Activated CD8-positive, alpha-beta memory T cell treated with anti-CD3 and anti-CD28 coated beads for 36 hours (primary cell): ENCODE measurements around the gene KRTAP4-5. TPM values are rescaled to one million over a fixed set of nuclear protein-coding genes. Genes with fewer than 3 reads are reported as not detected.
"Not testable (repeated sequence)": the region's sequence is repeated elsewhere in the genome, so short reads cannot be mapped to it uniquely, and the experiment has no call there.

Experiments used
- CTCF ChIA-PET: fragments of 350-600 bp; sonication (Branson Sonifier 250); formaldehyde crosslinking; loops from one replicate; lab custom pipeline; 2021; ENCODE audit warnings: antibody characterized with exemption; lab: Charles Lee
- POLR2A ChIA-PET: fragments of 350-600 bp; sonication (Branson Sonifier 250); formaldehyde crosslinking; loops from one replicate; lab custom pipeline; 2021; ENCODE audit warnings: antibody characterized with exemption; lab: Charles Lee
- total RNA-seq, 2 experiments: library from RNA; stranded (reverse); gene quantifications; one replicate each; pipeline ENCODE4 v1.2.3, GENCODE V29; 2021

KRTAP4-5 gene
- total RNA-seq, 2 experiments from 2014 or later = not detected

DNA sequence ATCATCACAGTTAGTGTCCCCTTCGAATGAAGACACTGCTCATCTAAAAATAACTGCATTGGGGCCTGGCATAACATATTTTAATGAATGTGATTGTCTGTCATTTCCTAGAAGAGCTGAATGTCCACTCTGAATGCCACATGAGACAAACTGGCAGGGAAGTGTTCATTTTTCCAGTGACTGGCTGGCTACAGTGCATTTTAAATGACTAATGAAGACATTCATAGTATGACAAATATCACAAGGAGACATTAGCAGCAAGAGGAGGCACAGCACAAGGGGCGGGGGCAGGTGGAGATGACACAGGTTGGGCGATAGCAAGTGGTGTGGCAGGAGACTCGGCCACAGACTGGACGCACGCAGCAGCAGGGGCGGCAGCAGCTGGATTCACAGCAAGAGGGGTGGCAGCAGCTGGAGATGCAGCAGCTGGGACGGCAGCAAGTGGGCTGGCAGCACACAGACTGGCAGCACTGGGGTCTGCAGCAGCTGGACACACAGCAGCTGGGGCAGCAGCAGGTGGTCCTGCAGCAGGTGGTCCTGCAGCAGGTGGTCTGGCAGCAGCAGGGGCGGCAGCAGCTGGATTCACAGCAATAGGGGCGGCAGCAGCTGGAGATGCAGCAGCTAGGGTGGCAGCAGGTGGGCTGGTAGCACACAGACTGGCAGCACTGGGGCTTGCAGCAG lies 514 bp downstream of the KRTAP4-5 start:
- CTCF ChIA-PET, POLR2A ChIA-PET: not testable (repeated sequence)

DNA sequence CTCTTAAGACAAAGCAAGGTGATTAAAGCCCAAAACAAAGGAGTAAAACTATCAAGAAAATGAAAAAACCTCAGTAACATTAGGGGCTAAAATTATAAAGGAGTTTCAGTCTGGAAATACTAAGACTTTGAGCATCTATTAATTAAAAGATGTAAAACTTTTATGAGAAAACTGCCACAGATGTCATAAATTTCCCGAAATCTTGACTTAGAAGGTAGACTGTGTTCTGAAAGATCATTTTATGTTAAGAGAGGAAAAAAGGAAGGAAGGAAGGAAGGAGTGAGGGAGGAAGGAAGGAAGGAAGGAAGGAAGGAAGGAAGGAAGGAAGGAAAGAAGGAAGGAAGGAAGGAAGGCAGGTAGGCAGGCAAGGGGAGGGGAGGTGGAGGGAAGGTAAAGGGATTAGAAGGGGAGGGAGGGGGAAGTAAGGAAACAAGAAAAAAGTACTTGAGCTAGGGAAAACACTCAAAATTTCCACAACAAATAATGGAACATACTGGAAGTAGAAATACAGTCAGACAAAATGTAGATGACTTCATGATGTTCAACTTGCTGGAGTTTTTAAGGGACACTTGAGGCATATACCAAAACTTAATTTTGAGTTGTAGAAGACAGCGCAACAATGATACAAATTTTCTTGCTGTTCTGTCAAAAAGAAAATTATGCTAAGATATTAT lies 2.0 kb downstream of the KRTAP4-5 start:
- ChIA-PET POLR2A (no interaction called here), CTCF (no interaction called here)

DNA sequence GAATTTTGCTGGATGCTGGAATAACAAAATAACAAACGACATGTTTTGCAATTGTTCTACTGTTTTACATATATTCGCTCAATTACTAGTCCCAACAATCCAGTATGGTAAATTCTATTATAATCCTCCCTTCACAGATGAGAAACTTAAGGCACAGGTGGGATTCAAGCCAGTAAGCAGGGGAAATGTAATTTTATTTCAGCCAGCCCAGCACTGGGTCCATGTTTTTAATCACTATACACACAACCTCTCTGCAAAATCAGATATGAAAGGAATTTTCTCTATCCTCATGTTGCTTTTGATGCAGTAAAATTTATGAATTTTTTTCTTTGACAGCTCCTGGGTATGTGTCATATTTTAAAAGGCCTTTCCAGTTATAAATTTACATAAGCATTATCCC lies 4.4 kb downstream of the KRTAP4-5 start:
- CTCF ChIA-PET = no interaction called here
- POLR2A ChIA-PET = no interaction called here

DNA sequence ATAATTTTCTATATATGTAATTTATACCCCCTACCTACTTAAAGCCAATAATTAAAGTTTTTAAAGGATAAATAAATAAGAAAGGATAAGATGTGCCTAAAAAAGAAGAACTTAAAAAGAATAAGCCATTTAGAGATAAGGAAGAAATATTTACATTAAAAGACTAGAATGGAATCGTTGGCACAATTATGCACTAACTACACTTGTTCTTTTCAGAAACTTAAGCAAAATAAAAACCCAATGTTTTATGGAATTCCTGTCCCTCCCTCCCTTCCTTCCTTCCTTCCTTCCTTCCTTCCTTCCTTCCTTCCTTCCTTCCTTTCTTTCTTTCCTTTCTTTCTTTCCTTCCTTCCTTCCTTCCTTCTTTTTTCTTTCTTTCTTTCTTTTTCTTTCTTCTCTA lies 4.8 kb downstream of the KRTAP4-5 start:
- POLR2A ChIA-PET = no interaction called here
- CTCF ChIA-PET = no interaction called here

DNA sequence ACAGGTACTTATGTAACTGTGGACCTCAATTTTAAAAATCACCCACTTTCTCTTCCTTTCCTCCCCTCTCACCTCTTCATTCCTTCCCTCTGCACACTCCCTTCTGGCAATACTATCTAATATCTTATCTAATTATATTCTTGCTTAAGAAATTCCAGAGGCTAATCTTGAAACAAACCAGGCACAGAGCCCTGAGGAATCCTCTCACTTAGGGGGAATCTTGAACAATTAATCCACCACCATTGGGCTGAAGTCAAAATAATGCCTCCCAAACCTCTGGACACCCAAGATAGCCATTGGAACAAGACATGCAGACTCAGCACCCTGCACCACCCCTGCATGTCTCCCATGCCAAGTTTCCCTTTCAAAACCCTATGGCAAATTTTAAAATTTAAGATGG lies 8.3 kb downstream of the KRTAP4-5 start:
- POLR2A ChIA-PET = no interaction called here
- CTCF ChIA-PET = no interaction called here

DNA sequence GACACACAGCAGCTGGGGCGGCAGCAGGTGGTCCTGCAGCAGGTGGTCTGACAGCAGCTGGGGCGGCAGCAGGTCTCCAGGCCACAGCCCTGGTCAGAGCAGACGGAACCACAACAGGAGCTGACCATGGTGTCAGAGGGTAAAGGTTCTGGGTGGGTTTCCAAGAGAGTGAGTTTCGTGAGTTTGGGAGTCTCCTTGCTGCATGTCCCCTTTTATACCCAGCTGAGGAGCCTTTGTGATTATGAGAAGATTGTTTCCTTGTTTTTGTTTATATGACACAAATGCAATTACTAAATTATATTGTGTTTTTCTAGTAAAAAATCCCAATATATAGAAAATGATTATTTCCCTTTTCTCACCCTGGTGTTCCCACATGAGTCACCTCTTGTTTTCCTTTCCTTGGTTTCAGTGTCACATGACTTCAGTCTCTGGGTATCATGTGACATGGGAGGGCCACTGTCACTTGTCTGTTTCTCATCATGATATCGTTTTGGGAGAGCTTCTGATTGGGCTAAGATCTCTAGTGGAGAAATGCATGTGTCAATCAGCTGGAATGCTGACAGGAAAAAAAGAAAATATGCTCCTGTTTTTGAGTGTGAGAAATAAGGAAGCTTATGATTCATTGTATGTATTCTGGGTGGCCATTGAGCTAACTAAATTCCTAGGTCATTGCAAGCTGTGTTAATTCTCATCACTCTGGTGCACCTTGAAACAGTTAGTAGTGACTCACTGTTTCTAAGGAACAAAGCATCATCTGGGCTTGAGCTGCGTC lies 9.1 kb downstream of the KRTAP4-5 start, which contains the start of gene KRTAP4-6:
KRTAP4-6 (minus strand) TSS at position 185 of the 772 bp plus-strand sequence; CDS start at position 128, 57 bp downstream.
- ChIA-PET CTCF (no interaction called here), POLR2A (no interaction called here)

DNA sequence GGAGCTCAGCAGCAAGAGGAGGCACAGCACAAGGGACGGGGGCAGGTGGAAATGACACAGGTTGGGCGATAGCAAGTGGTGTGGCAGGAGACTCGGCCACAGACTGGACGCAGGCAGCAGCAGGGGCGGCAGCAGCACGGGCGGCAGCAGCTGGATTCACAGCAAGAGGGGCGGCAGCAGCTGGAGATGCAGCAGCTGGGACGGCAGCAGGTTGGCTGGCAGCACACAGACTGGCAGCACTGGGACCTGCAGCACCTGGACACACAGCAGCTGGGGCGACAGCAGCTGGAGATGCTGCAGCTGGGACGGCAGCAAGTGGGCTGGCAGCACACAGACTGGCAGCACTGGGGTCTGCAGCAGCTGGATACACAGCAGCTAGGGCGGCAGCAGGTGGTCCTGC lies 9.8 kb downstream of the KRTAP4-5 start:
- CTCF ChIA-PET, POLR2A ChIA-PET: not testable (repeated sequence)

DNA sequence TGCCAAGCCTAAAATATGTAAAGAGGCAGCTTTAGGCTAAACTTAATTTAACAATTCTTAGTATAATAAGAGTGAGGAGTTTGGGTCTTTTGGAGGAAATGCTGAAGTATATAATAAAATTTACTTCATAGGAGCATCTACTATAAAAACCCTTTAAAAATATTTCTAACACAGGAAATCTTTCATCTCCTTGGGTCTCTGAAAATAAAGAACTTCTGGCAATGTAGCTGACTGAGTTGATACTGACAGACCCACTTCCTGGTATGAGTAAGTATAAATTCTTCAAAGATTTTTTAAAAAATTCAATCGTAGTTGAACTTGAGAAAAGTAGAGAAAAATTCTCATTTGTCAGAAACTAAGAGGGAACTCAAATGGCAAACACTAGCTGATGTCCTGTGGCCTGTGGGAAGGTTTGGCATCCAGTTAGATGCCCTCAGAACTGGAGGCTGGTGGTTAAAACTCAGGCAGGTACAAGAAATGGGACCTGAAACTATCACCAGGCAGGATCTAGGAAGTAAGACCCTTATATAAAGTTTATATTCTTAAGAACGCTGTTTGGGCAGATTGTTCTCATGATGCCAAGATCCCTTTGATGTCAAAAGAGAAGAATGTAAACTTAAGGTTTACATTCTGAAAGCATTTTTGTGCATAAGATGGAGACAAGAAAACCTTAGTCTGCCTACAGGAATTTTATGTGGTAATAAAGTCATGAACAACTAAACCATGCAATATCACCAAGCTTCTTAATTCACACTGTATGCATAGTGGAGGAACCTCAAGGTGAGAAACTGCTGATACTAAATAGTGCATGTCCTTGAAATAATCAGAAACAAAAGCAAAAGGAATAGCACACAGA lies 15.5 kb downstream of the KRTAP4-5 start:
- CTCF ChIA-PET = no interaction called here
- POLR2A ChIA-PET = no interaction called here

DNA sequence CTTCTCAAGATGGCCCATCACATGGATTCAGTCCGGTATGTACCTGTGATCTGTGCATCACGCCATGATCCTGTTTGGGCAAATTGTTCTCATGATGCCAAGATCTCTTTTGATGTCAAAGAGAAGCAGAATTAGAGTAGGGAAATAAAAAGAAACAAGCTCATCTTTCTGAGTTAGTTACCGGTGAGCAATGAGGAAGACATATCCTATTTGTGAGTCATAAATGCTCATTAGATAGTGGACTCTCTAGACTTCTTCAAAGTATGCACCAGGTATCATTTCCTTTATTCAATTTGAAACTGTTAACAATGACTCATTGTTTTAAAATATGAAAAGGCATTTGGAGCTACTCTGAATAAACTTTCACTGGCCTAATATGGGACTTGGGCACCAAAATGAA lies 17.6 kb downstream of the KRTAP4-5 start:
- ChIA-PET POLR2A (no interaction called here), CTCF (no interaction called here)

DNA sequence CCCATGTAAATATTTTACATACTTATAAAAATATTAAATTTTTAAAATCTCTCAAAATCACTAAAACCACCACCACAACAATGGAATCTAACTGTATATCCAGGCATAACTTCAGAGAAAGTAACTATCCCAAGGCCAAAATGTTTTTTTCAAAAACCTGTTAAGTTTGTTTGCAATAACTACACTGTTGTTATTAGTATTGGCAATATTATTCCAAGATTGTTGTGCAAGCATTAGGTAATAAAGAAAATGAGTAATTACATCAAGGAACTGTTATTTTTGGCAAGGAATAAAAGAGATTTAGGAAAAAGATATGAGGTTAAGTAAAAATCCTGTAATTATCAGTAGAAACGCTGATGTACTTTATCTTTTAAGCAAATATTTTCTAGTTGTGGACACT lies 22.3 kb downstream of the KRTAP4-5 start:
- POLR2A ChIA-PET = no interaction called here
- CTCF ChIA-PET = no interaction called here

DNA sequence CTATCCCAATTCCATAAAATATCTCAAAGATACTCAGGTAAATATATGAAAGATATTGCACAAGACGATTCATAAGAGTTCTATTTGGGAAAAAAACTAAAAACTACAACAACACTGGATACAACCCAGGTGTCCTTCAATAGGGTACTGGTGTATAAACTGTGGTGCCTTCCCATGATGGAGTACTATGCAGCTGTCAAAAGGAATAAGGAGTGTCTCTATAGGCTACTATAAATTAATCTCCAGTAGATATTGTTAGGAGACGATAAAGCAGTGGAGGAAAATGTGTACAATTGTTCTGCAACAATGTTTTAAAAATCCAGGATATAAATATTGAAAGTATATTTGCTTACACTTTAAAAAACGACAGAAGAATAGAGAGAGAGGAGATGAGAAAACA lies 23.2 kb downstream of the KRTAP4-5 start:
- ChIA-PET POLR2A (no interaction called here), CTCF (no interaction called here)

DNA sequence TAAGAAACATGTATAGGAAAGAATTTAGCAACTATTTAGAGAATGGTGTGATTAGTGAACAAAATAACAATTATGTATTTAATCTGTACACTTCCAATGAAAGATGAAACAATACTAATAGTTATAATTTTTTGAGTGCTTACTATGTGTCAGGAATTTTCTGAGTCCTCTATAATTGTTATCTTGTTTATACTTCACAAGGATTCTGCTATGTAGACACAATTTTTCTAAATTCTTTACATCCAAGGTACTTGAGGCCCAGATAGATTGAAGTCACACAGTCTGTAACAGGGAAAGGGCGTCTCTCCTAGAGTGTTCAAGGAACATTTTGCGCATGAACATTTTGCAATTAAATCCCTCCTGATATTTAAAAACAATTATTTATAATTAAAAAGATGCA lies 24.6 kb downstream of the KRTAP4-5 start:
- POLR2A ChIA-PET = no interaction called here
- CTCF ChIA-PET = no interaction called here

DNA sequence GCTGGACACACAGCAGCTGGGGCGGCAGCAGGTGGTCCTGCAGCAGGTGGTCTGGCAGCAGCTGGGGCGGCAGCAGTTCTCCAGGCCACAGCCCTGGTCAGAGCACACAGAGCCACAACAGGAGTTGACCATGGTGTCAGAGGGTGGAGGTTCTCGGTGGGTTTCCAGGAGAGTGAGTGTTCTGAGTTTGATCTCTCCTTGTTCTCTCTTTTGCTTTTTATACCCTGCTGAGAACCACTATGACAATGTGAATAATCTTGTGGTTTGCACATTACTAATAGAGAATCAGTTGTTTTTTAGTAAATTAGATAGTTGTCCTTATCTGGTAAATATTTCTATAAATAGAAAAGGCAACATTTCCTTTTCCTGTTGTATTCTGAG lies 25.6 kb downstream of the KRTAP4-5 start, which contains the start of gene KRTAP4-12:
KRTAP4-12 (minus strand) TSS at position 192 of the 381 bp plus-strand sequence; CDS start at position 132, 60 bp downstream.
- POLR2A ChIA-PET, CTCF ChIA-PET: not testable (repeated sequence)

DNA sequence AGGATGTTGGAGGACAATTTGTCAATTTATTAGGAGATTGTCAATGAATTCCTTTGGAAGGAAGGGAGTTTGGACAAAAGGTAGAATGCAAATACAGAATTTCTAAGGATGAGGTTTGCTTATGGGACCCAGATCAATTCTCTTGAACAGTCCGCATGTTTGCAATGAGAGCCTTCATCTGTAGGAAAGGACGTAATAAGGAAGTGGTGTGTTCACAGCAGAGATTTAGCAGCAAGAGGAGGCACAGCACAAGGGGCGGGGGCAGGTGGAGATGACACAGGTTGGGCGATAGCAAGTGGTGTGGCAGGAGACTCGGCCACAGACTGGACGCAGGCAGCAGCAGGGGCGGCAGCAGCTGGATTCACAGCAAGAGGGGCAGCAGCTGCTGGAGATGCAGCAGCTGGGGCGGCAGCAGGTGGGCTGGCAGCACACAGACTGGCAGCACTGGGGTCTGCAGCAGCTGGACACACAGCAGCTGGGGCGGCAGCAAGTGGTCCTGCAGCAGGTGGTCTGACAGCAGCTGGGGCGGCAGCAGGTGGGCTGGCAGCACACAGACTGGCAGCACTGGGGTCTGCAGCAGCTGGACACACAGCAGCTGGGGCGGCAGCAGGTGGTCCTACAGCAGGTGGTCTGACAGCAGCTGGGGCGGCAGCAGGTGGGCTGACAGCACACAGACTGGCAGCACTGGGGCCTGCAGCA lies 26.2 kb downstream of the KRTAP4-5 start:
- POLR2A ChIA-PET, CTCF ChIA-PET: not testable (repeated sequence)

DNA sequence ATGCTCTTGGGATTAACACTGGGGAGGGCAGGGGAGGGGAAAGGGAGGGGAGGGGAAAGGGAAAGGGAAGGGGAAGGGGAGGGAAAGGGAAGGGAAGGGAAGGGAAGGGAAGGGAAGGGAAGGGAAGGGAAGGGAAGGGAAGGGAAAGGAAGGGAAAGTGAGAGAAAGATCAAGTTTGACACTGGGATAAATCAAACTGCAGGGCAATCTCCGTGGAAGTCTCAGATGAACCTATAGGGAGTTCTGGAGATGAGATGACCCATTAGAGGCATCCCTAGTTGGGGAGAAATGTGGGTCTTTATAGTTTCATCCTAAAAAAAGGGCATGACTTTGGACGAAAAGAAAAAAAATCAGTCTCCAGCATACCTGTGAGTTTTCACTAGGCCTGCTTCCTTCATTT lies 27.9 kb downstream of the KRTAP4-5 start:
- CTCF ChIA-PET = no interaction called here

DNA sequence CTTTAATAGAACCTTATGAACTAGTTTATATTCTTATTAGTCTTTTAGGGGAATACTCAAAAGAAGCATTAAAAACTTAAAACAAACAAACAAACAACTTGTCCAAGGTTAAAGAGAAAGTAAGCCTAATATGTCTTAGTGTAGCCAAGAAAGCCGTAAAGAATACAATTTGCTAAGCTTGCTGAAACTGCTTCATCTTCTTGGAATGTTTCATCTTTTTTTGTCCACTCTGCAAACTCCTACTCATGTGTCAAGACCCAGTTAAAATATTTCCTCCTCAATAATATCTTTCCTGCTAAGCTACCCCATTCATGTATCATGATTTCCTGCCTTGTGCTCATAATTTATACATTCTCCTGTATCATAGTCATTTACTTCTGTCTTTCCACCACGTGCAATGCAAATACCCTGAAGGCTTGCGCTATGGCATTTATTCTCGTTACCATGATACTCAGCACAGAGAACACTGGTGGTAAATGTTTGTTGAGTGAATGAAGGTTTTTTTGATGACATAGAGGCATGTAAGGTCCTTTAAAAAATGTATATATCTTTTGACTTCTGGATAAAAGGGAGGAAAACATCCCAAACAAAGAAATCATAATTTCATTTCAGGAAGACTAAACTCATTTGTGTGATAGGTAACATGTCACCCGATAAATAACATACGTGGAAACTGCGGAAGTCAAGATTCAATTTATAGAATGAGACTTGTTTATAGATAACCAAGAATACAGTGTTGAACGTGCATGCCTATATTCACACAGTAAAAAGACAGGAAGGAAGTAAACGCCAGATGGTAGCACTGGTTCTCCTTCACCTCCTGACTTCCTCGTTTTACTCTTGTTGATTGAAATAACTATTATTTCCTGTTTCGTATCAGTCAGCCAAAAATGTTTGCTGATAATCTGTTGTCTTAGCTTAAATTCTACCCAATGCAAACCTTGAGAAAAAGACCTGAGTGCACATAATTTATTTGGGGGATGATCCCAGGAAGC lies 29.6 kb downstream of the KRTAP4-5 start:
- POLR2A ChIA-PET, CTCF ChIA-PET: not testable (repeated sequence)

More for the DNA sequence above, 27.9 kb downstream of the KRTAP4-5 start:
- POLR2A ChIA-PET = no interaction called here

DNA sequence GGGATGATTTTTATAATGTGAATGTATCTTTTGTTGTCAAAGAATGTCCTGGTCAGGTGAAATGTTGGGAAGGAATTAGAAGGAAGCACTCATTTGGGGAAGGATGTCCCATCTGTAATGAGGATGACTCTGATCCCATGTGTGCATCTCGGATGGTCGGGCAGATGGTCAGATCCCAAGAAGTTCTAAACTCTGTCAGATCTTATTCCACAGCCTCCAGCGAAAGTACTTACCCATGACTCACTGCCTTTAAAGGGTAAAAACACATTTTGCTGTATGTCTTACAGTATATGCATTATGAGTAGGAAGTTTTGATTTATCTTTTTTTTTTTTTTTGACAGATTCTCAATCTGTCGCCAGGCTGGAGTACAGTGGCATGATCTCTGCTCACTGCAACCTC lies 30.9 kb downstream of the KRTAP4-5 start:
- CTCF ChIA-PET = no interaction called here
- POLR2A ChIA-PET = no interaction called here

DNA sequence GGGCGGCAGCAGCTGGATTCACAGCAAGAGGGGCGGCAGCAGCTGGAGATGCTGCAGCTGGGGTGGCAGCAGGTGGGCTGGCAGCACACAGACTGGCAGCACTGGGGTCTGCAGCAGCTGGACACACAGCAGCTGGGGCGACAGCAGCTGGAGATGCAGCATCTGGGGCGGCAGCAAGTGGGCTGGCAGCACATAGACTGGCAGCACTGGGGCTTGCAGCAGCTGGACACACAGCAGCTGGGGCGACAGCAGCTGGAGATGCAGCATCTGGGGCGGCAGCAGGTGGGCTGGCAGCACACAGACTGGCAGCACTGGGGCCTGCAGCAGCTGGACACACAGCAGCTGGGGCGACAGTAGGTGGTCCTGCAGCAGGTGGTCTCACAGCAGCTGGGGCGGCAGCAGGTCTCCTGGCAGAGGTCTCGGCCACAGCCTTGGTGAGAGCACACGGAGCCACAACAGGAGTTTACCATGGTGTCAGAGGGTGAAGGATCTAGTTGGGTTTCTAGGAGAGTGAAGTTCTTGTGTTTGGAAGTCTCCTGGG lies 31.7 kb downstream of the KRTAP4-5 start, which contains the start of gene KRTAP4-11:
KRTAP4-11 (minus strand) TSS at position 528 of the 541 bp plus-strand sequence; CDS start at position 470, 58 bp downstream.
- CTCF ChIA-PET, POLR2A ChIA-PET: not testable (repeated sequence)
